Cerebellar cortex (tissue), 1 donor: ENCODE measurements around the gene GOSR1.
"Not testable (repeated sequence)": the region's sequence is repeated elsewhere in the genome, so short reads cannot be mapped to it uniquely, and the experiment has no call there.

Experiments
- DNase-seq: peaks from one replicate; pipeline ENCODE4 v3.0.0-alpha.2; 2015; ENCODE audit warnings: low spot score

Gene GOSR1

GRCh38 chr17:30561766-30562165, 84.6 kb downstream of the GOSR1 start:
- not testable (repeated sequence) for DNase-seq

GRCh38 chr17:30563131-30563904, 86.1 kb downstream of the GOSR1 start:
- DNase-seq: not testable (repeated sequence)

- not testable (repeated sequence) for DNase-seq
These were observed 86.7 kb downstream of the GOSR1 start for GRCh38 chr17:30563905-30564390.

- not testable (repeated sequence) for DNase-seq
These were observed 87.3 kb downstream of the GOSR1 start for GRCh38 chr17:30564422-30565072.

GRCh38 chr17:30565073-30565935, 88.1 kb downstream of the GOSR1 start:
- peak; percentile 5 for DNase-seq

GRCh38 chr17:30566104-30566503, 88.9 kb downstream of the GOSR1 start:
- not testable (repeated sequence) for DNase-seq

GRCh38 chr17:30566516-30567225, 89.5 kb downstream of the GOSR1 start:
- not testable (repeated sequence) for DNase-seq

GRCh38 chr17:30567231-30568116, 90.3 kb downstream of the GOSR1 start:
- DNase-seq: no peak

- DNase-seq: no peak
These were observed 90.9 kb downstream of the GOSR1 start for GRCh38 chr17:30568117-30568430.

- not testable (repeated sequence) for DNase-seq
These were observed 92.4 kb downstream of the GOSR1 start for GRCh38 chr17:30569531-30570175.

GRCh38 chr17:30570191-30570590, 93.0 kb downstream of the GOSR1 start:
- DNase-seq: no peak

GRCh38 chr17:30570596-30571265, 93.5 kb downstream of the GOSR1 start:
- no peak for DNase-seq

- not testable (repeated sequence) for DNase-seq
These were observed 94.2 kb downstream of the GOSR1 start for GRCh38 chr17:30571404-30571803.

GRCh38 chr17:30571921-30572320, 94.7 kb downstream of the GOSR1 start:
- no peak for DNase-seq

GRCh38 chr17:30572651-30573554, 95.7 kb downstream of the GOSR1 start:
- not testable (repeated sequence) for DNase-seq

GRCh38 chr17:30573603-30574175, 96.5 kb downstream of the GOSR1 start:
- no peak for DNase-seq

GRCh38 chr17:30574309-30574708, 97.1 kb downstream of the GOSR1 start:
- DNase-seq: not testable (repeated sequence)

GRCh38 chr17:30574806-30575205, 97.6 kb downstream of the GOSR1 start:
- DNase-seq: not testable (repeated sequence)
